Hematopoietic multipotent progenitor cell treated with erythropoietin and hydrocortisone succinate and interleukin-3 and kit ligand, for 6 days (in vitro differentiated cells): ENCODE results near the gene ADGRL3.
A peak's percentile ranks its signal among the peaks of the same experiment; 100 is the strongest.
"Not testable (repeated sequence)": the region's sequence is repeated elsewhere in the genome, so short reads cannot be mapped to it uniquely, and the experiment has no call there.

Source experiments
- DNase-seq: peaks from one replicate; pipeline ENCODE4 v3.0.0-alpha.2; 2015

The ADGRL3 gene

DNA sequence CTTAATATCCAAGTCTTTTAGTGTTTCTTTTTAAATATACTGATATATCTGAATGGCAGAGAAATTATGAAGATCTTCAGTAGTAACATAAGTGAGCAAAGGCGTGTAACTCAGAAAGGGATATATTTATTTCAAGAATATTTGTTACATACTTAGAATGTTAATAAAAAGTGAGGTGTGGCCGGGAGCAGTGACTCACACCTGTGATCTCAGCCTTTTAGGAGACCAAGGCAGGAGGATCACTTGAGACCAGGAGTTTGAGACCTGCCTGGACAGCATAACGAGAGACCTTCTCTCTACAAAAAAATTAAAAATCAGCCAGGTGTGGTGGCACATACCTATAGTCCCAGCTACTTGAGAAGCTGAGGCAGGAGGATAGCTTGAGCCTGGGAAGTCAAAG lies 651.0 kb downstream of the ADGRL3 start:
- DNase-seq = no peak

DNA sequence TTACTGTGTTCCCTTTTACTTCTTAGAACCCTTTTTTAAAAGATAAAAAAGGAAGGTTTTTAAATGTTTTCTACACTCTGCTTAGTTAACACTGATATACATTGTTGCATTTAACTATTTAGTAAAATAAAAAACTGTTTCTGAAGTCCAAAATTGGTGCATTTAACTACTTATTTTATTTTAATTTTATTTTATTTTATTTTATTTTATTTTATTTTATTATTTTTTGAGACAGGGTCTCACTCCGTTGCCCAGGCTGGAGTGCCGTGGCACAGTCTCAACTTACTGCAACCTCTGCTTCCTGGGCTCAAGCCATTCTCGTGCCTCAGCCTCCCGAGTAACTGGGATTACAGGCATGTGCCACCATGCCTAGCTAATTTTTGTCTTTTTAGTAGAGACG lies 652.0 kb downstream of the ADGRL3 start:
- DNase-seq = not testable (repeated sequence)

DNA sequence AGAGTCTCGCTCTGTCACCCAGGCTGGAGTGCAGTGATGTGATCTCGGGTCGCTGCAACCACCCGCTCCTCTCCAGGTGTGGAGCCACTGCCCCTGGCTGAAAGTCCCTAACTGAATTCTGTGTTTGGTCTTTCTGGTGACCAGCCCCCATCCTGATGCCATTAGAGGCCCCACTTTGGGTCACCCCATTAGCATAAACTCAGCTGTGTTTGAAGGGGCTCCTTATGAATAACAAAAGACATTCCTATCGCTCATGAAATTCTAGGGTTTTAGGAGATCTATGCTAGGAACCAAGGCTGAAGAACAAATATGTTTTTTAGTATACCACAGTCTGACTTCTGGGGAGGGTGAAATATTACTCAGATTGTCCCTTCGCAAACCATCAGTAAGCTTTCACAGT lies 652.9 kb downstream of the ADGRL3 start:
- DNase-seq = no peak

DNA sequence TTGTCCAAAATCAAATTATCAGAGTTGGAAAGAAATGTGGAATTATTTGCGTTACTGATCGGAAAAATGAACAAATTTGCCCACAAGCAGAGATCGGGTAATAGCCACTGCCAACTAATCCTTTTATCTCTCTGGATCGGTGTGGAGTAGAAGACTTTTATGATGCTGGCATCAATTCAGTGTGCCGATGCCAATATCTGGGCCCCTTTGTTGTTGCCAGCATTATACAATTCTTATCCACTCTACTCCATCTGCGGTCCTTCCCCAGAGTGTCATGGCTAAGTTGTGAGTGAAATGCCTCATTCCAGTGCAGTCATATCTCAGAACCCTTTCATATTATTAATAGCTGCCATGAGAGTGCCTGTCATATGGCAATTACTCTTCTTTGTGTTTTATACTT lies 660.2 kb downstream of the ADGRL3 start:
- DNase-seq = no peak

DNA sequence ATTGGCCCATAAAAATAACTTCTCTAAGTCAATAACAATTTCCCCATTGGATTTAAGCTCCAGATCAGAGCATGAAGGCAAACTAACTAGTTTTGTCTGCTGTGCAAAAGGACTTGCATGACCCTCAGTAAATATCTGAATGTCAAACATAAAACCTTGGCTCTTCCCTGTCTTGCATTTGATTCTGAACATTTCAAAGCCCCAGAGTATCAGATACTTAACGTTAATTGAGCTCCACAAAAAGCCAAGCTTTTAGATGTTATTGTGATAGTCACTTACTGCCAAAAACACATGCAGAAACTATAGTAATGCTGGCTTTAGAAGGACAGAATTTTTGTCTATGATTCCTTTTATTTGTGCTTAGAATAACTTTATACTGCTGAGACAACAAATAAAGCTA lies 664.2 kb downstream of the ADGRL3 start:
- no peak for DNase-seq

DNA sequence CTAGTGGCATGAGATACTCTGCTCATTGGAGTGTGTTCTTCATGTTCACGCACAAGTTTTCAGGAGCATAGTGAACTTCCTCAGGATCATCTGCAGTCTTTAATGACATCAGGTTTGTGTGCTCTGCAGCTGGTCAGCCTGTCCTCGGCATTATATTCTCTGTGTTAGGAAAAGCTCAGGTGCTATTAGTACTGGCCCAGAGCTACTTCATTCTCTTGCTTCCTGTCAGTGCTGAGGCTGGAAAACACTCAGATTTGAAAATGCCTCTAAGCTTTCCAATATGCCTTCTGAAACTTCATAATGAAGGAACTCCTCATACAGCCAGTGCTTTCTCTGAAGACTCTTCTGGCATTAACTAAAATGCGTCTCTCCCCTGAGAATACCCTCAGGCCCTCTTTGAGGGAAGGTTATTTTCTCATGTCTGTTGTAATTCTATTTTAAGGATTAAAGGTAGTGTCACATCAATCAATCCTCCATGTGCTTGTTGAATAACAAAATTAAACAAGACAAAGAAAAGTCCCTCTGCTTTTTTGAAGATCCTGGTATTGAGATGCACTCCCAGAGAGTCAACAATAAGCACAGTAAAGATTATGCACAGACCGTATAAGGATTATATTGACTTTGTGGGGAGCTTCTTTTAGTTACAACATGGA lies 666.4 kb downstream of the ADGRL3 start:
- no peak for DNase-seq

DNA sequence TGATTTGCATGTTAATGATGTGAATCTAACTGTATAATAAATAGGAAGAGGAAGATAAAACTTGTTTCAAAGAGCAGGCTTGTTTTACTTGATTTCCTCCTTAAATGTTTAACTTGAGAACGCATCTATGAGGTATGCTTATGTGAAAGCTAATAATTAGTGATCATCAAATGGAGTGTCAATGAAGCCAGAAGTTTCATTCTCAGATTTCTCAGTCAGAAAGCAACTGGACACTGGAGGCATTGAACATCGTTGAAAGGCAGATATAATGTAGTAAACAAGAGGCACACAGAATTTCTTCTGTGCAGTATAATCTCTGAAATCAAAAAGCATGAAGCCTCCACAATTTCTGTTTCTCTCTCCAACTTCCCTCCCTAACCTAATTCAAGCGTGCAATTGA lies 672.9 kb downstream of the ADGRL3 start:
- no peak for DNase-seq

DNA sequence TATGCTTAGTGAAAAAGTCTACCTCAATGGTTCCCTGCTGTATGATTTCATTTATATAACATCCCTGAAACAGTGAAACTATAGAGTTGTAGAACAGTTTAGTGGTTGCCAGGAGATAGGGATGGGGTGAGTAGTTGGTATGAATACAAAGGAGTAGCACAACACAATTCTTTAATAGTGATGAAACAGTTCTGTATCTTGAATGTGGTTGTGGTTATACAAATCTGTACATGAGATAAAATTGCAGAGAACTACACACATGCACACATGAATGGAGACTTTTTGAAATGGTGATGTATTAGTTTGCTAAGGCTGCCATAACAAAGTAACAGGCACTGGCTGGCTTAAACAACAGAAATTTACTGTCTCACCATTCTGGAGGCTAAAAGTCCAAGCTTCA lies 677.1 kb downstream of the ADGRL3 start:
- peak; percentile 45 for DNase-seq

DNA sequence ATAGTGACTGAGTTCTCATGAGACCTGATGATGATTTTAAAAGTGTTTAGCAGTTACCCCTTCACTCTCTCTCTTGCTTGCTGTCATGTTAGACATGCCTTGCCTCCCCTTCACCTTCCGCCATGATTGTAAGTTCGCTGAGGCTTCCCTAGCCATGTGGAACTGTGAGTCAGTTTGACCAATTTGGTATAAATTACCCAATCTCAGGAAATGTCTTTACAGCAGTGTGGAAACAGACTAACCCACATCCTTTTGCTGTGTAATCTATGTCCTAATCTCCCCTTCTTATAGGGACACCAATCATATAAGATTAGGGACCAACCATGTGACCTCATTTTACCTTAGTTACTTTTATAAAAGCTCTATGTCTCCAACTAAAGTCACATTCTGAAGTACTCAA lies 677.8 kb downstream of the ADGRL3 start:
- DNase-seq = peak; percentile 75

DNA sequence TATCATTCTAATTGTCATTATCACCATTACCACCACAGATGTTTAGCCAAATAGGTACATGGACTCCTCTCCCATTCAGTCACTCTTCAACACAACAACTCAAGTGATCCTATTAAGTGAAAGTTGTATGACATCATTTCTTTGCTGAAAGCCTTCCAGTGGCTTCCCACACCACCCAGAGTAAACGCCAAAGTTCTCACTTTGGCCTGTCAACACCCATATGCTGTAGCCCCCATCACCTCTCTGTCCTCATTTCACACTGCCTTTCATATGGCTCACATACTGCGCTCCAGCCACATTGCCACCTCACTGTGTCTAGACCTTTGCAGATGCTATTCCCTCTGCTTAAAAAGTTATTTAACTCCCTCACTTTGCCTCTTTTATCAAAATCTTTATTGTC lies 682.3 kb downstream of the ADGRL3 start:
- no peak for DNase-seq

DNA sequence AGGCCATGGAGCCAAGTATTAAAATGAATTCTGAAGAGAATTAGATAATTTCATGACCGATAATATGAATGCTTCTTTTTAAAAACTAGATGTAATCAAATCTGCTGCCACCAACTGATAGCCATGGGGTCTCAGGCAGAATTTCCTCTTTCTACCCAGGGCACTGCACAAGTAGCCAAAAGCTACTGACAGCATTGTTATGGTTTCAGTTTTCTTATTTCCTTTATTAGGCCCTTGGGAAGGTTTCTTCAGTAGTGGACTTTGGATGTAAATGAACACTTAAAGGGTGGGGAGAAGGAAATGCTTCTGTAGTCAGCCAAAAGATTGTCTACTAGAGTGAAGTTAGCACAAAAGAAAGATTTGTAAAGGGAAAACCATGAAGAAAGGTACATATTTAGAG lies 686.0 kb downstream of the ADGRL3 start:
- DNase-seq = peak; percentile 30

DNA sequence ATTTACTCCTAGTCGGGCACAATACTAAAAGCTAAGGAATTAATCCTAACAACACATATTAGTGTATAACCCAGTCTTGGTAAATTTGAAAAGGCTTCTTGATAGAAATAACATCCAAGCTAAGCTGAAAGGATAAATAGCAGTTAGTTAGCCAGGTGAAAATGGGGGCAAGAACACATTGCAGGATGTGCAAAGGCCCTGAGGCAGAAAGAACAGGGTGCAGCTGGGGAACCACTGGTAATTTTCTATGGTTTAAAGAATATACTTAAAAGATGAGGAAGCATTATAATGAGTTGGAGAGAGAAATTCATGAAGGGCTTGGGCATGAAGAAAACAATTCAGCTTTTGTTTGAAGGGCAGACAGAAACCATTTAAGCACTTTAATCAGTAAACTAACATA lies 689.0 kb downstream of the ADGRL3 start:
- DNase-seq = no peak

DNA sequence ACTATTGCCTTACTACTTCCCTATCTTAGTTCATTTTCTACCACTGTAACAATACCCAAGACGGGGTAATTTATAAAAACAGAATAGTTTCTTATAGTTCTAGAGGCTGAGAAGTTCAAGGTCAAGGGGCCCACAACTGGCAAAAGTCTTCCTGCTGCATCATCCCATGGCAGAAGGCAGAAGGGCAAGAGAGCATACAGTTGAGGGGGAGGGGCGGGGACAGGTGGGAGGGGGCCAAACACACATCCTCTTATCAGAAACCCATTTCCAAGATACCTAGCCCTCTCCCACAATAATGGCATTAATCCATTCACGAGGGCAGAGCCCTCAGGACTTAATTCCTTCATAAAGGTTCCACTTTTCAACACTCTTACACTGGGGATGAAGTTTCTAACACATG lies 690.2 kb downstream of the ADGRL3 start:
- DNase-seq = no peak

DNA sequence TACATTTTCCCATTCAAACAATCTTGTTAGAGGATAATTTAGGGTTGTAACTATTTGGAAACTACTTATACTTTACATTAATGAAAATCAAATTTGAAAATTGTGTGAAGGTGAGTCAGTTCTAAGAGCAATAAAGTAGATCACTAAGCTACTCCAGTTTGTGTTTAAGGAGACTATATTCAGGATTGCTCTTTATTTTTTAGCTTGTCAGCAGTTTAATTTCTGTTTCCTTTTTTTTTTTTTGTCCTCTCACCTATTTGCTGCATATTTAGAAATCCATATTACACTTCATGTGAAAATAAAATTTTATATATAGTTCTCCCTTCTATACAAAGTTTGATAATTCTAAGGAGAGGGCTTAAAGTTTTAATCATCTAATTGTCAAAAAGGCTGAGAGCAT lies 691.8 kb downstream of the ADGRL3 start:
- no peak for DNase-seq

DNA sequence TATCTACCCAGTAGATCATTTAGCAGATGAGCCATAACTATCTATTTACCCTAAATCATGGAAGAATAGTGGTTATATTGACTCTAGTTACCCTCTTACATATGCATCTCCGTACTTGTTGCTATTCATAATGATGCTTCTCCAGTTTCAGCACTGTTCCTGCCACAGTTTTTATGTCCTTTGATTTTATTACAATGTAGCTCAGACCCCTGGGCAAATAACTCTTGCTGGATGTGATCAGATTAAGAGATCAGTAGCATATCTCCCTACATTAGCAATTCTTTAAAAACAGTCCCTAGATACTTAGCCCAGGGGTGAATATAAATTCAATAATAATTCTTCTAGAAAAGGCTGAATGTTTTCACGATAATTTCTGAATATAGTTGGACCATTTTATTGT lies 696.5 kb downstream of the ADGRL3 start:
- DNase-seq = no peak

DNA sequence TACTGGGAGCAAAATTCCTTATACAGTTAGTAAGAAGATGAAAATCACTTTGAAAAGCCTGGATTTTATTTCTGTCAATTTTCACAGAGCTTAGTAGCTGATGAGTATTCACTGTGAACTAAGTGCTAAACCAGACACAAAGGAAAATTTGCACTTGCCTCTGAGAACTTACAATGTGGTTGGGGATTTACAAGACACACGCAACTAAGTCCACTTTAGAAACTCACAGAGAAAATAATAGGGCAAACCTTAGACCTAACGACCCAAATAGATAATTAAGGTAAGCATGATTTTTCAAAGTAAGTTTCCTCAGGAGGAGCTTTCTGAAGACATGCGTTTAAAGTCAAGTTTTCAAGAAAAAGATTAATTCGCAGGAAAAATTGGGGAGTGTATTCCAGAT lies 708.9 kb downstream of the ADGRL3 start:
- DNase-seq = no peak

DNA sequence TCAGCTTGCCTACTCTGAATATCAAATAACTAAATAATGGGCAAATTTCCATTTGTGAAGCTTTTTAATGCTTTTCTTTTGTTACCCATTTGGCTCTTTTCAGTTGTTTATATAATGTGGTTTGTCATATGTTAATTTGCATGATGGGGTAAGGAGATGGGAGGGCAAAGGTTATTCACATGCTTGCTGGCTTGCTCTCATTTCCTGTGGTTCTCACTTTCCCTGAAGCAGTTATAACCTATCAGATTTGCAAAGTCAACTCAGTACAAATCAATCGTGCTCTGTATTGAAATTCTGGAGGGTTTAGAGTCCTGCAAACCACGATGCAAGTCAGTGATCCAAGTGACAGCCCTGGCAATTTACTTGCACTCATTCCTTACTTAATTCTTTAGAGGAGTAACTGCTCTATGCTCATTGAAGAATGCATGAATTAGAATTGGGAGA lies 711.2 kb downstream of the ADGRL3 start:
- no peak for DNase-seq

DNA sequence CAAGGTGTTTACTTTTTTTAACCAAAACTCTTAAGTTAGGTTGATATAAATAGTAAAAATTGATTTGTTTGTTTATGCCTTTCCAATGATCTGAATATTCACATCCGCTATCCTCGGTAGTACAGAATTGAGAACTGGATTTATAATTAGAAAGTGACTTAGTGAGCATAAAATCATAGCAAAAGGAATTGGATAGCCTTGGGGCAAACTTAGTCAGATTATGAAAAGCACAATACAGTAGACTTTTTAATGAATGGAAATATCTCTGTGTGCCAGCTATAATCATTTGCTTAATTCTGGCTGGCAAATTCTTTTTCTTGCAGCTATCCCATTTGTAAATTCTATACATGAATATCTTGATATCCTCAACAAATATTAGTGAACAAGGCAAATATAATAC lies 713.5 kb downstream of the ADGRL3 start:
- DNase-seq = no peak

DNA sequence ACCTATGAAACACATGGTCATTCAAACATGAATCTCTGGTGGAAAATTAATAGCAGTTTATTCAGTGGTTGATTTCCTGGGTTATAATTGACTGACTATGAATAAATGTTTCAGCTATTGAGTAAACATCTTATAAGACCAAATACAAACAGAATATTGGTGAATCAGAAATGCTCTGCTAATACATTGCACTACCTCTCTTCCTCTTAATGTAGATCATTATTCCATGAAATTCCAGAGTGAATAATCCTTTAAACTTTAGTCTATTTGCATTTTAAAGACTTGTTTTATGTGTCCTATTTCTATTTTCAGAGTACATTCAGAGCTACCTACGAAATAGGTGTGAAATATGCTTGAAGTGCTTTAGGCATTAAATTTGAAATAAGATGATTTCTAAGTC lies 715.4 kb downstream of the ADGRL3 start:
- no peak for DNase-seq

DNA sequence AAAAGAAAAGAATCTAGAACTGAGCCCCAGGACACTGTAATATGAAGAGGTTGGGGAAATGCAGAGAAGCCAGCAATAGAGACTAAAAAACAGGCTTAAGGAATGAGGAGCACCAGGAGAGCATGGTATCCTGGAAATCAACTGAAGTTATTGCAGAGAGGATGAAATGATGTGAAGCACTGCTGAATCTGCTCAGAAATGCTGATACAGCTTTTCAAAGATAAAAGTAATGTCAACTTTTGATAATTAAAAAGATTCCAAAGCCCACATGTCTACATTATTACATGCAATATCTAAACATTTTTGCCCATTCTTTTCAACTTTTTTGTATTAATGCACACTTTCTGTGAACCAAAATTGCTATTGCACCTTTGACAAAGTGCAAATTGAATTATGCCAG lies 718.4 kb downstream of the ADGRL3 start:
- no peak for DNase-seq

DNA sequence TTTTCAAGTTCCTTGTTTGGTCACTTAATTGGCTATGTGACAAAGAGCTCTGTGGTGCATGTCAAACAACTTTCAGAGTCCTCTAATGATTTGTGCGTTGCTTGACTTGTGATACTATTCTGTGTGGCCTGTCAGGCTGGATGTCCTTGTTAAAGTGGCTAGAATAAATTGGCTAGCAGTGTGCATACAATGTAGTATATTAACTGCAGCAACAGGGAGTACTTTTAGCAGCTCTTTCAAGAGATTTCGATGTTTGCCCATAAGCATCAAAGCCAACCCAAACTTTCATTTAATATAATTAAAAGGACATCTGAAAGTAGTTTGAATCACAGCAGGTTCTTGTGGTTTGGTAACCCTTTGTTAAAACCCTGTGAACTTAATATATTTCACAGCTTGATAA lies 718.9 kb downstream of the ADGRL3 start:
- DNase-seq = no peak

DNA sequence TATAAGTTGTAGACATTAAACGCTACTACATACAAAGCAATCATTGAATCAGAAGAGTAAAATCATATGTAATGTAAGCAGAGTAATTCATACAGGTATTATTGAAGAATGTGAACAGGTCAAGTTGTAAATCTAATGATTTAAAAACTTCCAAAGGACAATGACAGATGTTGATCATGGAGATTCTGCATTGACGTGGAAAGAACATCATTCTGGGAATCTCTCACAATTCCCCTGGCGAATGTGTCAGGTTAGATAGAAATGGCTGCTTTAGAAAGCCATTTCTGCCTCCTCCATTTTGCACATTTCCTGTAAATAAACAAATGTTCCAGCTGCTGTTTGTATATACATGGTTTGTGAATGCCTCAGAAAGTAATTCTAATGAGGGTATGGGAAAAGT lies 719.4 kb downstream of the ADGRL3 start:
- no peak for DNase-seq

DNA sequence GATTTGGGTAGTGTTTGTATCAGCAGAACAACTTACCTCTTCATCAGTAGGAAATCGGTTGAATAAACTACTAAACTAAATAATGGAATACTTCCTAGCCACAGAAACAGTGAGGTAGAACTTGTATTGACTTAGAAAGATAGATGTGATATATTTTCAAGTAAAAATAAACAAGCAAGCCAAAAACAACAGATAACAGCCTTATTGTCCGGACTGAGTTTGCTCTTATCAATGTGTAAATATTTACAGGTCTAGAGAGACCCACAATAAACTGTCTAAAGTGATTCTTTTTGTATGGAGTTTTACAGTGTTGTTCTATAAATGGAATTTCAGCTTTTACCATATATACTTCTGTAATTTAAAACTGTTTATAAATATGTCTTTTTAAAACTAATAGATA lies 721.8 kb downstream of the ADGRL3 start:
- no peak for DNase-seq

DNA sequence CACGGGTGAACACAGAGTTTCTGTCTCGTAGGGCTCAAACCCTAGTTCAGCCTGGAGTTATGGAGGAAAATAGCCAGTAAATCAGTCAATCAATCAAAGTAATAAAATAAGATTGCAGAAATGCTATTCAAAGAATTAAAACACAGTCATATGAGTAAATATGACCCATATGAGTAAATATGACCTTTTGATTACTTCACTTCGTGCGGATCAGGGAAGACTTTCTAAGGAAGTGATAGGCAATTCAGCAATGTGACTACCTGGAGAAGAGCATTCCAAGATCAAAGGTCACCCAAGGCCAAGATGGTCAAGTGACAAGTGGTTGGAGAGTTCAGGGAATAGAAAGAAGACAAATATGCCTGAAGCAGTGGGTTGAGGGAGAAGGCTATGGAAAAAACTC lies 722.6 kb downstream of the ADGRL3 start:
- no peak for DNase-seq

DNA sequence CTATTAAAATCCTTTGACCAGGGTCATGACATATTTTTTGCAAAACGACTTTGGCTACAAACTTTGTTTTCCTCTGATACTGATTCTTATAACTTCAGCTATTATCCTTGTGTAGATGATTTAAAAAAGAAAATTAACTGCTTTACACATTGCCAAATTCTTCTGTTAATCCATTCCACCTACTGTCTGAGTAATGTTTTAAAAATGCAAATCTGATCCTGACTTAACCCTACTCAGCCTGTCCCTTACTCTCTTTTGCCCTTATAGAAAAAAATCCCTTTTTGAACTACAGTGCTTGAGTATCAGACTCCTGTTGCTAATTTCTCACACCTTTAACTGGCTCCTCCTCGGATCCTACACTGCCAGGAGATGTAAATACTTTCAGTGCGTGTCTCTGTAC lies 723.1 kb downstream of the ADGRL3 start:
- no peak for DNase-seq

DNA sequence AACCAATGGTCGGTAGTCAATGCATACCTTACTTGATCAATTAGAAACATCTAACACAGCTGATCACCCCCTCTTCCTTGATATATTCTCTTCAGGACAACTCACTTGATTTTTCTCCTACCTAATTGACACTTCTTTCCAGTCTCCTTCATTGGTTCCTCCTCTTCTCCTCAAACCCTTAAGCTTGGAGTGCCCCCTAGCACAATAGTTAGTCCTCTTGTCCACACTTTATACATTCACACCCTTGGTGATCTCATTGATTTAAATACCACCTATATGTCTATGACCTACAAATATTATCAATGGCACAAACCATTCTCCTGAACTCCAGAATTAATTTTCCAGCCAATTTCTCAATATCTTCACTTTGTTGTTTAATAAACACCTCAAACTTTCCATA lies 724.0 kb downstream of the ADGRL3 start:
- DNase-seq = peak; percentile 14
